Right hindlimb (tissue), 1 donor: ENCODE data around the gene CIB4.
A peak's percentile ranks its signal among the peaks of the same experiment; 100 is the strongest.
"Not testable (repeated sequence)": the region's sequence is repeated elsewhere in the genome, so short reads cannot be mapped to it uniquely, and the experiment has no call there.

Experiments used
- DNase-seq: peaks from one replicate; pipeline ENCODE4 v3.0.0-alpha.2; 2018

CIB4 gene

DNA sequence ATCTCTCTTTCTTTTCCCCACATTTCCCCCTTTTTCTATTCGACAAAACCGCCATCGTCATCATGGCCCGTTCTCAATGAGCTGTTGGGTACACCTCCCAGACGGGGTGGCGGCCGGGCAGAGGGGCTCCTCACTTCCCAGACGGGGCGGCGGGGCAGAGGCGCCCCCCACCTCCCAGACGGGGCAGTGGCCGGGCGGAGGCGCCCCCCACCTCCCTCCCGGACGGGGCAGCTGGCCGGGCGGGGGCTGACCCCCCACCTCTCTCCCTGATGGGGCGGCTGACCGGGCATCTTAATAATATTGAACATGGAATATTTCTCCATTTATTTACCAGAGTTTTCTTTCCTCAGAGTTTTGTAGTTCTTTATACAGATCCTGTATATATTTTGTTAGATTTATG, 24.1 kb upstream of the CIB4 start:
- DNase-seq: not testable (repeated sequence)

DNA sequence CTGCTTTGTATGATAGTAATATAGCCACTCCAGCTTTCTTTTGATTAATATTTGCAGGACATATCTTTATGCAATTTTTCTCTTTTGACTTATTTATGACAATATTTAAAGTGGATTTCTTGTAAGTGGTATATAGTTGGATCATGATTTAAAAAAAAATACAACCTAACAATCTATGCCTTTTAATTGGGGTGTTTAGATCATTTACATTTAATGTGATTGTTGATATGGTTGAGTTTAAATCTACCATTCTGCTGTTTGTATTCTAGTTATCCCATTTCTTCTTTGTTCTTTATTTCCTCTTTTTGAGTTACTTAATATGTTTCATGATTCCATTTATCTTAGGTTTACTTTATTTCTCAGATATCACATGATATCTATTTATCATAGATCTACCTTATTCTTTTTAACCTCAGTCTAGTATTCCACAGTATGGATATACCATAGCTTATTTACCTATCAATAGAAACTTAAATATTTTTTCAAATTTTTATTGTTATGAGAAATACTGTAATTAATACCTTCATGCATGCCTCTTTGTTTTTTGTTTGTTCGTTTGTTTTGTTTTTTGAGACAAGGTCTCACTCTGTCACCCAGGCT, 19.3 kb upstream of the CIB4 start:
- no peak for DNase-seq

DNA sequence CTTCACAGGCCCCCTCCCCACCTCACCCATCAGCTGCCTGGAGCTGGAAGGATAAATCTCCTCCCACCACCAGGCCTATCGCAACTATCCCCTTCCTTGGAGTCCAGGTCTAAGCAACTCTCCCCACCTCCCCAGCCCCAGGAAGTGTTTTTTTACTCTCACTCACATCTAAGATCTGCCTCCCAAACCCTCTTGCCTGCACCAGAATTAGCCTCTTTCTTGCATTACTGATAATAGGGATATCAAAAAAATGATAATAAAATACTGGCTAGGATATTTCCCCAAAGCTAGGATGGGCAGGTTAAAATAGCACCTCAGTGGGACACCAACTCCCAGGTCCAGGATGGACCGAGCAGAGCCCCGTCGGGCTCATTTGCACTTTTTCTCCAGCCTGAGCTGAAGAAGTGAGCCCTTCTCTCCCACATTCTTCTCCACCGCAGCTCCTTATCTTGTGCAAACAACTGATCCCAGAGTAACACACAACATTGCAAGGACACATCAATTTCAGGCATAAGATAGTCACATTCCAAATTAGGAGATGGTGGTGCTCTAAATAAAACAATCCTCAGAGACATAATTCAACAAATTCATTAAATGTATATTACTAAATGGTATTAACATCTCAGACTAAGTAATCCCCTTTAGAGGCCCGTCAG, 17.7 kb upstream of the CIB4 start:
- DNase-seq: no peak

DNA sequence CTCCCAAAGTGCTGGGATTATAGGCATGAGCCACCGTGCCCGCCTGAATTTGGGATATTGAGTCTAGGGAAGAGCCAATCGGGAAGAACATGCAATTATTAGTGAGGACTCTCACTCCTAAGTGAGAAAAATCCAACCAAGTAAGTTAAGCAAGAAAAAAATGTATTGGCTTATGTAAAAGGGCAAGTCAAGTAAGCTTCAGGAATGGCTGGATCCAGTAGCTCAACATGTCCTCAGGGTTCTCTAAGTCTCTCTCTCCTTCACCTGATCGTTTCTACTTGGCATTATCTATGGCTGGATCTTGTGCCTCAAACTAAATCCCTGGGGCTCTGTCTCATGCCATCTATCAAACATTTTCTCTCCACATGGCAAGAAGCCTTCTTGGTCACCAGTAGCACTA, 16.1 kb upstream of the CIB4 start:
- DNase-seq: no peak

GRCh38 chr2:26655611-26656195, 14.5 kb upstream of the CIB4 start:
- DNase-seq: no peak

DNA sequence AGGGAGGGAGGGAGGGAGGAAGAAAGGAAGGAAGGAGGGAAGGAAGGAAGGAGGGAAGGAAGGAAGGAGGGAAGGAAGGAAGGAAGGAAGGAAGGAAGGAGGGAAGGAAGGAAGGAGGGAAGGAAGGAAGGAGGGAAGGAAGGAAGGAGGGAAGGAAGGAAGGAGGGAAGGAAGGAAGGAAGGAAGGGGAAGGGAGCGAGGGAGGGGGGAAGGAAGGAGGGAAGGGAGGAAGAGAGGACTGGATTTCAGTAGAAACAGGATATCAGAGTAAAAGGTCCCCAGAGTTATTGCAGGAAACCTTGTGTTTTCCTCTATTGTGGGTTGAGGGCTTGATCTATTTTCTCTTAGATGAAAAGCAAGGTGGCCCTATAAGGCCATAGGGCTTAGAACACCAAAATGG, 14.0 kb upstream of the CIB4 start:
- not testable (repeated sequence) for DNase-seq

DNA sequence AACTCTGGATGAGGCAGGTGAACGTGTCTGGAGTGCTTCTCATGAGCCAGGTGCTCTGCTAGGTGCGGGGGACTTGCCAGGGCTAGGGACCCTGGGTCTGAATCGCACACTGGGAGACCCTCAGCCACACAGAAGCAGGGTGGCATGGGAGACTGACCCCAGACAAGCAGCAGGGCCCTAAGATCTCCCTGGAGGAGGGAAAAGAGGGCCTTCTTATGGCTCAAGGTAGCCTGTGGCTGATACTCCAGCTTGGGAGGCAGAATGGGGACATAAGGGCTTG, 12.8 kb upstream of the CIB4 start:
- DNase-seq: no peak

DNA sequence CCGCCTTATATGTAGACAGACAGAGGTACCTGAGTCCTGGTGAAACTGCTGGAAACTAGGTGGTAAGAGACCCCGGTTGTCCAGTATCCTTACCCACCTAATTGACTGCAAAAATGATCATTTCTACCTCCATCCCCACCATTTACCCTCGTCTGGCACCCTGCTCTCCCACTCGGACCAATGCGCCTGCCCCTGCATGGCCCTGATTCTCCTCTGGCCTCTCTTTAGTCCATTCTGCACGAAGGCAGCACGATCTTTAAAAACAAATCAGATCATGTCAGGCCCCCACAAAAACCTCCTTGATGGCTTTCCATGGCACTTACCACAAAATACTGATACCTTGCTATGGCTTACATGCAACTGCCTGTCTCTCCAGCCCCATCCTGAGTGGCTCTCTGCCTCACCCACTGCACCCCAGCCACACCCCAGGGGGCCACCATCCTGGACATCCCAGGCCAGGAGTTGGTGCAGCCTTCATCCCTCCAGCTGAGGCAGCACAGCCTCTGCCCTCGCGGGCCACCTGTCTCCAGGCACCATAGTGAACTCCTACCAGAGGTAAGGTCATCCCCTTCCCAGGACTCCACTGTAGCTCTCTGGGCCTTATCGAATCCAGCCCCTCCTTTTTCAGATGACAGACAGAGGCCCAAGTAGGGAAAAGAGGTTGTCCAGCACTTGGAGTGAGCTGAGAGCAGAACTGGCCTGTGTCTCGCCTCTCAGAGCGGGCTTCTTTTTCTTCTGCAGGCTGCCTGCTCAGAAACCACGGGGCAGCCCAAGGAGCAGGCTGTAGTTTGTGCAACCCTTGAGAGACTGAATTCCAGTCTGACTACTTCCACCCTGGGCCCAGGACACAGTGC, 12.3 kb upstream of the CIB4 start:
- no peak for DNase-seq

DNA sequence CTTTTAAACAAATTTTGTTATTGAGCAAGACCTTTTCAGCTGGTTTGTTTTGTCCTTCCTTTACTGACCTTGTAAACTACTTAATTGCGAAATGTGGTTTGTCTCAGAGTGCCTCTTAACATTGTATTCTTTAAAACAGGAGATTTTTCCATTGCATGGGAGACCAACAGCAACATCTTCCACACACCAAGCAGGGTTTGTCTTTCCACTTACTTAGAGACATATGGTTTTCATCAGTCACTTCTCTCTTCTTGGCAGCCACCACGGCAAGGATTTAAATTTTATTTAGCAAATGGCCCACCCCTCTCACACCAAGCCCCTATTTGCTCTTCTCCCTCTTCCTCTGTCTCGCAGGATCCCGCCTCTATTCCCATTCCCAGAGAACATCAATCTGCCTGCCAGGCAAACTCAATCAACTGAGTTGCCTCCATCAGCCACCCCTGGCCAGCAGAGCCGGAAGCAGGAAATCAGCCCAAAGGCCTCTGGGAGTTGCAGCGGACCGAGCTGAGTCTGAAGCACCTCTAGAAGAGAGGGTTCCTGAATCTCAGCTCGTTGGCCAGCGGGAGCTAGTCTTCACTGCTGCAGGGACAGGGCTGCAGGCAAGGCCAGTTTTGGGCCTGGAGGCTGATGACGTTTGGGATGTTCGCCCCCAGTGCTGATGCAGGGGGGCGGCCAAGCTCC, 11.3 kb upstream of the CIB4 start:
- peak; percentile 84 for DNase-seq

DNA sequence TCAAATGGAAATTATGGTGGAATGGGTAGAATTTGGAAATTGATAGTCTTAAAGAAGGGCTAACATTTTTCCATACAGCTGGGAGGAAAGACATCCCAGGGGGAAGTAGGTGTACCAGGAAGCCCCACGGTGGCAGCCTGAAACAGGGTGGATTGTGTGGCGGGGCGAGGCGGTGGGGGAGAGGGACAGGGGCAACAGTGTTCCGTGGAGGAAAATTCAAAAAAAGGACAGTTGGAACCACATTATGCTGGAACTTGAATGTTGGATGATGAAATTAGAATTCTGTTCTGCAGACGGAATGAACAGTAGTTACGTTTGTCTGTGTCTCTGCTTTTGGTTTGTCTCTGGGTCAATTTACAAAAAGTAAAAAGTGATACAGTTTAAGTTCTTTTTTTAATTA, 10.6 kb upstream of the CIB4 start:
- no peak for DNase-seq

- no peak for DNase-seq
Measured at GRCh38 chr2:26651470-26651771, 10.3 kb upstream of the CIB4 start.

- no peak for DNase-seq
Measured at GRCh38 chr2:26650713-26651469, 9.7 kb upstream of the CIB4 start.

GRCh38 chr2:26649992-26650712, 9.0 kb upstream of the CIB4 start:
- DNase-seq: no peak

DNA sequence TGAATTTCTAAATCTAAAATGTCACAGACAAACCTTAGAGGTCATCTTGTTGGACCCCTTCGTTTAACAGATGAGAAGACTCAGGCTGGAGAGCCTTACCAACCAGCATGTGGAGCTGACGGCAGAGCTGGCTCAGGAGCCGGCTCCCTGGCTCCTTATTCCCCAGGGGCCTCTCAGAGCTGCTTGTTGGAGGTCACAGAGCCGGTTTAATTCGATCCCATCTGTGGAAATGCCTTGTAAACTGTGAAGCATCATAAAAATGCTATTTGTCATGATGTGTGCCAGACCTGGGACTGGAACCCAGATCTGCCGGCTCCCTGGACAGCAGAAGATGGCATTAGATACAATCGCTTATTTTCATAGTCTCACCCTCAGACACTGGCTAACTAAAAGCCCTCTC, 8.2 kb upstream of the CIB4 start:
- DNase-seq: no peak

GRCh38 chr2:26648516-26648915, 7.3 kb upstream of the CIB4 start:
- DNase-seq: no peak

DNA sequence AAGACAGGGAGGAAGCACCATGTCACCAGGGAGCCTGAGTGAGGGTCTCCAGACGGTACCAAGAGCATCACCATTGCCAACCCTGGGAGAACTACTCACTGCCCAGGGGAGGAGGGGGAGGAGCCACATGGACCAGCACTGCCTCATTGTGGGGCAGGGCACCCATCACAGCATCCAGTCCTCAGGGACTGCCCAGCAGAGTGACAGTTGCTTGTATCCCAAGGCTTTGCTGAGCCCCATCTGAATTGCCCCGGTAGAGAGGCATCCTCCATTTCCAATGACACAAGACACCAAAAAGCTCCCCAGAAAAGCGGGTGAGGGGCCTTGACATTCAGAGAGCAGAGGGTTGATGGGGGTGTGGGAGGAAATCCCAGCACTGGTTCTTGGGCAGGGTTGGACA, 6.8 kb upstream of the CIB4 start:
- no peak for DNase-seq

- DNase-seq: no peak
Measured at GRCh38 chr2:26646986-26647672, 6.0 kb upstream of the CIB4 start.

DNA sequence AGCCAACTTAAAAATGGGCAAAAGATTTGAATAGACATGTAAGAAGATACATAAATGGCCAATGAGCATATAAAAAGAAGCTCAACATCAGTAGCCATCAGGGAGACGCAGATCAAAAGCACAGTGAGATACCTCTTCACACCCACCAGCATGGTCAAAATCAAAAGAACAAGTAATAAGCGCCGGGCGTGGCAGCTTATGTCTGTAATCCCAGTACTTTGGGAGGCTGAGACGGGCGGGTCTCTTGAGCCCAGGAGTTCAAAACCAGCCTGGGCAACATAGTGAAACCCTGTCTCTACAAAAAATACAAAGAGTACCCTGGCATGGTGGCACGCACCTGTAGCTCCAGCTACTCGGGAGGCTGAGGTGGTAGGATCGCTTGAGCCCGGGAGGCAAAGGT, 4.6 kb upstream of the CIB4 start:
- DNase-seq: no peak

- DNase-seq: no peak
Measured at GRCh38 chr2:26644188-26644835, 3.1 kb upstream of the CIB4 start.

DNA sequence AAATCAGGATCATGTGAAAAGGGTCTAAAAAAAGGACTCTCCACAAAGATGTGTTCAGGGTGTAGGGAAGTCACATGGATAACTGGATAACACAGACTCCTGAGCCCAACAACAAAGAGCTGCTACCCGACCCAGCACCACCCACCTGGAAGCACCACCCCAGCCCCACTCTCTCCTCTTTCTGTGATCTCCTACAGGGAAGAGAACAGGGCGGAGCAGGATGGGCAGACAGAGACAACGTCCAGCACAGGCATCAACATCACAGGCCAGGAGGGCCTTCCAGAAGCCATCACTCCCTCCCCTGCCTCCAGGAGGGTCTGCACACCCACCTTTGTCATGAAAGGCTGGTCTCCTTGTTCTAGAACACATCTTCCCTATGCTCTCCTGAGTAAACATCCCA, 1.3 kb upstream of the CIB4 start:
- no peak for DNase-seq

DNA sequence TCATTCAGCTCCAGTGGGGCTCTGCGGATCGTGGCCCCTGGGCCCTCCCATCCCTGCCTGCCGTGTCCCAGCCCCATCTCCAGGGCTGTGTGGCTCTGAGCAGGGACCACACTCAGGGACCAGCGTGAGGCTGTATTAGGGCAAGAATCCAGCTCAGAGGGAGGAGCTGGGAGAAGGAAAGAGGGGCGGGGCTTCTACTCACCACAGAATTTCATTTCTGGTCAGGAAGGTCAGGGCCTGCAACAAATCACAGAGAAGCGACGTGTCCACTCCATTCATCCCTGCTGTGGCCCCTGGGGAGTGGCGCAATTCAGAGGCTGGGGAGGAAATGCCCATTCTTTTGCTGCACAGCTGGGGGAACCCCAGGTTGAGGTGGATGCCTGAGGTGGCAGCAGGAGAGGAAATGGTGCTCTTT, 828 bp downstream of the CIB4 start:
- DNase-seq: no peak
